WERI-Rb-1 (cell line): ENCODE data around the gene XIRP1.

Source experiments
- DNase-seq: peaks from one replicate; pipeline ENCODE4 v3.0.0-alpha.2; 2020
- H3K27ac ChIP-seq: fragments of 250-450 bp; sonication (Bioruptor Pico); 2 replicates; pipeline ENCODE4 v1.5.1; 2020; ENCODE audit warnings: mild to moderate bottlenecking, moderate library complexity
- H3K27me3 ChIP-seq: fragments of 250-450 bp; sonication (Bioruptor Pico); 2 replicates; pipeline ENCODE4 v1.5.1; 2021; ENCODE audit warnings: mild to moderate bottlenecking, low read depth, moderate library complexity; ENCODE audit not compliant: insufficient read depth, severe bottlenecking
- H3K36me3 ChIP-seq: fragments of 250-450 bp; sonication (Bioruptor Pico); 2 replicates; pipeline ENCODE4 v1.5.1; 2020; ENCODE audit warnings: mild to moderate bottlenecking, moderate library complexity
- H3K4me3 ChIP-seq: 2 replicates; pipeline ENCODE4 v1.5.1; 2011; ENCODE audit warnings: low read depth, mild to moderate bottlenecking, control low read depth, low read length
- H3K9me3 ChIP-seq: fragments of 250-450 bp; sonication (Bioruptor Pico); 2 replicates; pipeline ENCODE4 v1.5.1; 2021; ENCODE audit warnings: mild to moderate bottlenecking, moderate library complexity; ENCODE audit not compliant: severe bottlenecking
- CTCF ChIP-seq: IDR thresholded peaks from 2 replicates; pipeline ENCODE4 v1.5.1; 2011; ENCODE audit warnings: low read depth, mild to moderate bottlenecking, control low read depth, inconsistent platforms, low read length

Gene XIRP1

GRCh38 chr3:39147711-39148434 is 44.5 kb downstream of the XIRP1 start:
- Histone ChIP-seq H3K27ac (peak overlapping the region; percentile 87), H3K36me3 (peaks cover 40% of the 10 kb centered on the region), H3K9me3 (no peaks in the 10 kb centered on the region), H3K27me3 (no peaks in the 10 kb centered on the region), H3K4me3 (peak overlapping the region; percentile 3; the same call in 1 of the 2 replicates)
- TF ChIP-seq CTCF = no peak
- peak; percentile 52 for DNase-seq

- Histone ChIP-seq H3K27ac (peak overlapping the region; percentile 87), H3K4me3 (no peak overlapping the region), H3K27me3 (no peaks in the 10 kb centered on the region), H3K9me3 (no peaks in the 10 kb centered on the region), H3K36me3 (peaks cover 50% of the 10 kb centered on the region)
- peak; percentile 58 for DNase-seq
- no peak for TF ChIP-seq CTCF
Observed at GRCh38 chr3:39146611-39147591, 45.5 kb downstream of the XIRP1 start.

GRCh38 chr3:39146083-39146501 is 46.3 kb downstream of the XIRP1 start:
- peak overlapping the region; percentile 87; the same call in 1 of the 2 replicates for H3K27ac ChIP-seq
- TF ChIP-seq CTCF = no peak
- H3K27me3 ChIP-seq = no peaks in the 10 kb centered on the region
- DNase-seq = no peak
- no peak overlapping the region for H3K4me3 ChIP-seq
- no peaks in the 10 kb centered on the region for H3K9me3 ChIP-seq
- peaks cover 55% of the 10 kb centered on the region for H3K36me3 ChIP-seq

- Histone ChIP-seq H3K4me3 (no peak overlapping the region), H3K36me3 (peaks cover 61% of the 10 kb centered on the region), H3K27me3 (no peaks in the 10 kb centered on the region), H3K9me3 (no peaks in the 10 kb centered on the region), H3K27ac (no peak overlapping the region)
- DNase-seq = no peak
- TF ChIP-seq CTCF = no peak
Observed at GRCh38 chr3:39144748-39145380, 47.5 kb downstream of the XIRP1 start.

- TF ChIP-seq CTCF = no peak
- H3K27me3 ChIP-seq = no peaks in the 10 kb centered on the region
- H3K4me3 ChIP-seq = no peak overlapping the region
- no peak overlapping the region for H3K27ac ChIP-seq
- peaks cover 61% of the 10 kb centered on the region for H3K36me3 ChIP-seq
- no peak for DNase-seq
- H3K9me3 ChIP-seq = no peaks in the 10 kb centered on the region
Observed at GRCh38 chr3:39144095-39144747, 48.2 kb downstream of the XIRP1 start.
